WTC11 (cell line): Measurements from ENCODE around the gene CELF4. TPM values are rescaled to one million over a fixed set of nuclear protein-coding genes. Genes with fewer than 3 reads are reported as not detected.

Source experiments
- ATAC-seq: fragments of 200-7000 bp; cut with Tn5 transposase; 2 replicates; pipeline ENCODE4 v1.10.0; 2021; ENCODE audit warnings: mild to moderate bottlenecking, moderate library complexity
- CTCF ChIA-PET: fragments of 300-600 bp; sonication (Branson Sonifier 250); formaldehyde crosslinking; loops from one replicate; lab custom pipeline; 2021; ENCODE audit warnings: antibody characterized with exemption; lab: Charles Lee
- POLR2A ChIA-PET: fragments of 350-600 bp; sonication (Branson Sonifier 250); formaldehyde crosslinking; loops from one replicate; lab custom pipeline; 2021; ENCODE audit warnings: antibody characterized with exemption; lab: Charles Lee
- DNase-seq: peaks from one replicate; pipeline ENCODE4 v3.0.0; 2021; ENCODE audit warnings: low spot score
- H3K27ac Mint-ChIP-seq: 2 replicates; pipeline ENCODE4 v1.8.0; 2021; ENCODE audit warnings: mixed read lengths
- H3K27me3 Mint-ChIP-seq: 2 replicates; pipeline ENCODE4 v1.8.0; 2021; ENCODE audit warnings: low read depth, mild to moderate bottlenecking, moderate library complexity, mixed read lengths
- H3K36me3 Mint-ChIP-seq: 2 replicates; pipeline ENCODE4 v1.8.0; 2021; ENCODE audit warnings: mixed read lengths
- H3K4me1 Mint-ChIP-seq: 2 replicates; pipeline ENCODE4 v1.8.0; 2022; ENCODE audit warnings: mixed read lengths
- H3K4me3 Mint-ChIP-seq: 2 replicates; pipeline ENCODE4 v1.8.0; 2021; ENCODE audit warnings: mild to moderate bottlenecking, moderate library complexity, mixed read lengths
- H3K9me3 Mint-ChIP-seq: 2 replicates; pipeline ENCODE4 v1.8.0; 2021; ENCODE audit warnings: mixed read lengths
- AR ChIP-seq: fragments of 250-450 bp; sonication (Bioruptor Pico); IDR thresholded peaks from 2 replicates; pipeline ENCODE4 v1.9.0; 2021; ENCODE audit warnings: mild to moderate bottlenecking
- ARID4B ChIP-seq: sonication (generic); formaldehyde crosslinking; IDR thresholded peaks from 2 replicates; pipeline ENCODE4 v1.8.0; 2023; ENCODE audit warnings: missing genetic modification reagents, mild to moderate bottlenecking, borderline replicate concordance
- CDX4 ChIP-seq: fragments of 250-450 bp; sonication (Bioruptor Pico); IDR thresholded peaks from 2 replicates; pipeline ENCODE4 v1.9.0; 2021; ENCODE audit warnings: moderate library complexity, mild to moderate bottlenecking, inconsistent platforms, borderline replicate concordance
- ERG ChIP-seq: fragments of 250-450 bp; sonication (Bioruptor Pico); IDR thresholded peaks from 2 replicates; pipeline ENCODE4 v1.8.0; 2021; ENCODE audit warnings: mild to moderate bottlenecking
- ETV6 ChIP-seq: sonication (generic); formaldehyde crosslinking; IDR thresholded peaks from 2 replicates; pipeline ENCODE4 v1.8.1; 2022; ENCODE audit warnings: mild to moderate bottlenecking, missing genetic modification reagents
- FOXK1 ChIP-seq: sonication (generic); formaldehyde crosslinking; IDR thresholded peaks from 2 replicates; pipeline ENCODE4 v1.8.0; 2022; ENCODE audit warnings: mild to moderate bottlenecking, moderate library complexity, missing genetic modification reagents
- GTF2I ChIP-seq: fragments of 250-450 bp; sonication (Bioruptor Pico); conservative IDR thresholded peaks from 2 replicates; pipeline ENCODE4 v1.4.0; 2021; ENCODE audit warnings: mild to moderate bottlenecking
- JAZF1 ChIP-seq: fragments of 250-450 bp; sonication (Bioruptor Pico); IDR thresholded peaks from 2 replicates; pipeline ENCODE4 v1.9.0; 2021; ENCODE audit warnings: moderate library complexity, mild to moderate bottlenecking, inconsistent platforms
- MYBL2 ChIP-seq: sonication (generic); formaldehyde crosslinking; IDR thresholded peaks from 2 replicates; pipeline ENCODE4 v1.8.1; 2023; ENCODE audit warnings: mild to moderate bottlenecking, moderate library complexity, missing genetic modification reagents
- ZBTB43 ChIP-seq: sonication (generic); formaldehyde crosslinking; IDR thresholded peaks from 2 replicates; pipeline ENCODE4 v1.8.1; 2023; ENCODE audit warnings: mild to moderate bottlenecking, missing genetic modification reagents
- ZNF512 ChIP-seq: sonication (generic); formaldehyde crosslinking; IDR thresholded peaks from 2 replicates; pipeline ENCODE4 v1.8.1; 2022; ENCODE audit warnings: missing genetic modification reagents, borderline replicate concordance
- total RNA-seq: library from RNA; stranded (reverse); gene quantifications from 3 replicates; pipeline ENCODE4 v1.2.3, GENCODE V29; 2021

The CELF4 gene
- total RNA-seq, 1 experiment from 2014 or later, result 2.9 TPM

- no peak for ATAC-seq
- CTCF ChIA-PET, result interaction anchor here (0.6 to 1.6 kb wide), 2 partner anchors 14 to 38 kb away, joined by 3 to 4 read pairs; no protein-coding TSS in a partner anchor
Observed at GRCh38 chr18:37499044-37499443, 66.6 kb downstream of the CELF4 start.

More at GRCh38 chr18:37499044-37499443, 66.6 kb downstream of the CELF4 start:
- no peaks in the 10 kb centered on the region for H3K36me3 Mint-ChIP-seq
- H3K9me3 Mint-ChIP-seq, result no peaks in the 10 kb centered on the region
- POLR2A ChIA-PET, result no interaction called here
- H3K4me3 Mint-ChIP-seq, result no peak overlapping the region
- H3K4me1 Mint-ChIP-seq, result peaks cover 13% of the 10 kb centered on the region
- H3K27ac Mint-ChIP-seq, result no peak overlapping the region
- no peak for DNase-seq
- TF ChIP-seq FOXK1 (CRISPR knock-in tag), result no peak
- TF ChIP-seq GTF2I (CRISPR knock-in tag), result no peak
- no peak for TF ChIP-seq ERG
- TF ChIP-seq ETV6 (CRISPR knock-in tag), result no peak
- no peak for TF ChIP-seq ZNF512 (CRISPR knock-in tag)
- TF ChIP-seq MYBL2 (CRISPR knock-in tag), result no peak
- TF ChIP-seq ZBTB43 (CRISPR knock-in tag), result no peak
- no peak for TF ChIP-seq CDX4 (CRISPR knock-in tag)
- no peak for TF ChIP-seq ARID4B
- TF ChIP-seq JAZF1, result no peak
- no peak for TF ChIP-seq AR (CRISPR knock-in tag)
- H3K27me3 Mint-ChIP-seq, result peaks cover 9% of the 10 kb centered on the region
